Measurements from ENCODE around the gene ARHGDIG.

The ARHGDIG gene

DNA sequence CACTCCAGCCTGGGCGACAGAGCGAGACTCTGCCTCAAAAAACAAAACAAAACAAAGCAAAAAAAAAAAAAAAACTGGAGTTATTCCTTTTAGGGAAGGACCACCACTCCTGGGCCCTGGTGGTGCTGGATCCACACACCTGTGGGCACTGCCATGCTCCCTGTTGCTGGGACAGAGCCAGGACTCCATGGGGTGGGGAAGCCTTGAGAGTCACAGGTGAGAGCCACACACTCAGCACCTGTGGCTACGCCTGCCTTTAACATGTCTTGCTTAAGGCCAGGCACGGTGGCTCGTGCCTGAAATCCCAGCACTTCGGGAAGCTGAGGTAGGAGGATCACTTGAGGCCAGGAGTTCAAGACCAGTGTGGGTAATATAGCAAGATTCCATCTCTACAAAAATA is 20.8 kb downstream of the ARHGDIG start:
- DNase-seq (ENCODE audit: low read depth): no peak

GRCh38 chr16:301950-302349 is 21.6 kb downstream of the ARHGDIG start:
- no peak for DNase-seq (ENCODE audit: low read depth)

- no peak for DNase-seq (ENCODE audit: low read depth)
Observed at GRCh38 chr16:303760-304505, 23.5 kb downstream of the ARHGDIG start.

- no peak for DNase-seq (ENCODE audit: low read depth)
Observed at GRCh38 chr16:305916-306626, 25.7 kb downstream of the ARHGDIG start.

- no peak for DNase-seq (ENCODE audit: low read depth)
Observed at GRCh38 chr16:306911-307370, 26.6 kb downstream of the ARHGDIG start.

DNA sequence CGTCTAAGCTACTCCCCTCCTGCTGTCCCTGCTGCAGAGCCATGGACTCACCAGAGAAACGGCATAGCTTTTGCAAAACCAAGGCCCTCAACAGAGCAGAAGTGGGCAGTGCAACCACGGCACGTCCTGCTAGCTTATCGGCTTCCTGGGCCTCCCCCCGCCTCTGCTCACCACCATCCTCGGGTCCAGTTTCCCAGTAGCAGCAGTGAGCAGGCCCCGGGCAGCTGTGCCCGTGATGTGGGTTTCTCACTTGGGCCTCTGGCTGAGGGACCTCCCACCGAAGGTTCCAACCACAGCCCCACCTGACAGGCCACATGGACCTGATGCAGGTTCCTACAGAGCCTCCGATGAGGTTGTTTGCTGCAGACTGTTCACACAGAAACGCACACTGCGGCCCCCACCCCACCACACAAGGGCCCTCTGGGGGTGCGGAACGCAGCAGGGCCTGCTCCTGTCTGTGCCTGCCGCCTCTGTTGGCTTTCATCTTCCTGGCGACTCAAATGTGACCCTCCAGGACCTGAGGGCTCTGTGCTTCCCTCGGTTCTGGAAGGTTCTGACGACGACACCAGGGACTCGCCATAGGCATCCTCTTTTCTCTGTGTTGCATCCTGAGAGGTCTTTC is 27.4 kb downstream of the ARHGDIG start:
- DNase-seq (ENCODE audit: low read depth): no peak

GRCh38 chr16:309476-309875 is 29.1 kb downstream of the ARHGDIG start:
- no peak for DNase-seq (ENCODE audit: low read depth)

DNA sequence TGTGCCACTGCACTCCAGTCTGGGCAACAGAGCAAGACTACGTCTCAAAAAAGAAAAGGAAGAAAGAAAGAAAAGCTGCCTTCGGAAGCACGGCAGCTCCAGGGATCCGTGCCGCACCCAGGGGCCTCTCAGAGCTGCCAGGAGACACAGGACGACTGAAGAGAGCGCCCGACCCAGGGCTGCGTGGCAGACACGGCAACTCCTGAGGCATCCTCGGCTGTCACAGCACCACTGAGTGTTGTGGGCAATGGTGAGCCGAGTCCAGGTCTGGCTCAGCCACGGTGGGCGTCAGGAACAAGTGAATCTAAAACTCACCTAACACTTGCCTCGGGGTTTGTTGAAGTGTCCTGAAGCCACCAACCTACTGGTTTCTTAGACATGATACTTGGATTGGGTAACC is 31.3 kb downstream of the ARHGDIG start:
- DNase-seq (ENCODE audit: low read depth): no peak

- no peak for DNase-seq (ENCODE audit: low read depth)
Observed at GRCh38 chr16:314351-314750, 34.0 kb downstream of the ARHGDIG start.

DNA sequence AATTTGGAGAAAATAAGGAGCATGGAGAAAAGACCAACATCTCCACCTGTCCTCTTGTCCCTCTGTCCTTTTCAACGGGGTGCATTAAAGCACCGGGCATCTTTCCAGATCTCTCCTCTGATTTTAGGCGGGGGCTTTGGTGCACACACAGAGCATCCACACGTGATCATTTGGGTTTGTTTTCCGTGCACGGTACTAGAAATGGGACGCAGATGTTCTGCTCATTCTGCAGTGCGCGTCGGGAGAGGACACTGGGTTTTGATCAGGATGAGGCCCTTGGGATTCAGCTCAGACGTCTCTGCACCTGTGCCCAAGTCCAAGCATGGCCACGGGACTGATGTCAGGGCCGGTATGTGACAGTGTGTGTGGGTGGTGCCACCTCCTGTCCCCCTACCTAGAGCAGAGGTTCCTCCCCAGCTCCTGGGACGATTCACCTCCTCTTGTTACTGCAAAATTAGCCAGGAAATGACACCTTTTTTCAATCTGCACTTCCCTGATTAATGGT is 34.5 kb downstream of the ARHGDIG start:
- no peak for DNase-seq (ENCODE audit: low read depth)

DNA sequence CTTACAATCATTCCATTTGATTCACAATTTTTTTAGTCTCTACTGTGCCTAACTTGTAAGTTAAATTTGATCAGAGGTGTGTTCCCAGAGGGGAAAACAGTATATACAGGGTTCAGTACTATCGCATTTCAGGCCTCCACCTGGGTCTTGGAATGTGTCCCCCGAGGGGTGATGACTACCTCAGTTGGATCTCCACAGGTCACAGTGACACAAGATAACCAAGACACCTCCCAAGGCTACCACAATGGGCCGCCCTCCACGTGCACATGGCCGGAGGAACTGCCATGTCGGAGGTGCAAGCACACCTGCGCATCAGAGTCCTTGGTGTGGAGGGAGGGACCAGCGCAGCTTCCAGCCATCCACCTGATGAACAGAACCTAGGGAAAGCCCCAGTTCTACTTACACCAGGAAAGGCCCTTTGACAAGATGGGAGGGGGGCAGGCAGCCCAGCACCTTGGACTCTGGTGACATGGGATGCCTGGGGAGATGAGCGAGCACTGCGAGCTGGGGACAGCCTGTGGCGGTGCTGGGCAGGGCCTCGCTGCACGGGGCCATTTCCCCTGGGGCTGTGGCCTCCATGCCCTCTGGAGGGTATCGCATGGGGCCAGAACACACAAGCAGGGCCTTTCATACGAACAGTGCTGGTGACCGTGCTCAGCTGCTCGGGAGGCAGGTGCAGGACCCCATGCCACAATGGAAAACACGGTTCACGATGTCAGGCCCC is 36.5 kb downstream of the ARHGDIG start:
- DNase-seq (ENCODE audit: low read depth): no peak

DNA sequence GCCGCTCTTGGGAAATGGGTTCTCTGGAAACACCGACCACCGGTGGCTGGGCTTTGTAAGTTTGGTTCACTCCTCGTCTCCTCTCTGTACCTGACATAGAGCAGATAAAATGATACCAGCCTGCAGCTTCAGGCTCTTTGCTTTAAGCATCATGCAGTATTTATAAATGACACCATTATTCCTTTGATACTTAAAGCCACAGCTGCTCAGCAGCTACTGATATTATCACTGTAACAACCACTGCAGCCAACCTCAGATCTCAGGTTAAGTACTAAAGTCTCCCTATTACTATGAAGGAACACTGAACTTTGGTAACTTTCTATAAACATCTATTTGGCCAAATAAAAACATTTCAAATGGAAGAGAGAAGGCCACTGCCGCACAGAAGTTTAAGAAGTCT is 37.2 kb downstream of the ARHGDIG start:
- no peak for DNase-seq (ENCODE audit: low read depth)

- no peak for DNase-seq (ENCODE audit: low read depth)
Observed at GRCh38 chr16:318628-319027, 38.2 kb downstream of the ARHGDIG start.

DNA sequence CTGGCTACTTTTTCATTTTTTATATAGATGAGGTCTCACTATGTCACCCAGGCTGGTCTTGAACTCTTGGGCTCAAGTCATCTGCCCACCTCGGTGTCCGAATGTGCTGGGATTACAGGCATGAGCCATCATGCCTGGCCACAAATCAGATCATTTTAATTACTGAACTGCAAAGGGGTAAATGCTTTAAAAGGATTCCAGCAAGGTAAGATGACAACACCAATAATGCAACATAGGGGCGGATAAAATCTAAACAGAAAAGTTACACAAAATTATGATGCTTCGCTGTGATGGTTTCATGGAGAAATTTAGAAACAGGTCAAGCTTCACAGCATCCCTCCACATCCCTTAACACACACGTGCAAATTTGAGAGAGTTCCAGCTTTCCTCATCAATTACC is 39.8 kb downstream of the ARHGDIG start:
- DNase-seq (ENCODE audit: low read depth): no peak

GRCh38 chr16:321532-321931 is 41.1 kb downstream of the ARHGDIG start:
- DNase-seq (ENCODE audit: low read depth): no peak

DNA sequence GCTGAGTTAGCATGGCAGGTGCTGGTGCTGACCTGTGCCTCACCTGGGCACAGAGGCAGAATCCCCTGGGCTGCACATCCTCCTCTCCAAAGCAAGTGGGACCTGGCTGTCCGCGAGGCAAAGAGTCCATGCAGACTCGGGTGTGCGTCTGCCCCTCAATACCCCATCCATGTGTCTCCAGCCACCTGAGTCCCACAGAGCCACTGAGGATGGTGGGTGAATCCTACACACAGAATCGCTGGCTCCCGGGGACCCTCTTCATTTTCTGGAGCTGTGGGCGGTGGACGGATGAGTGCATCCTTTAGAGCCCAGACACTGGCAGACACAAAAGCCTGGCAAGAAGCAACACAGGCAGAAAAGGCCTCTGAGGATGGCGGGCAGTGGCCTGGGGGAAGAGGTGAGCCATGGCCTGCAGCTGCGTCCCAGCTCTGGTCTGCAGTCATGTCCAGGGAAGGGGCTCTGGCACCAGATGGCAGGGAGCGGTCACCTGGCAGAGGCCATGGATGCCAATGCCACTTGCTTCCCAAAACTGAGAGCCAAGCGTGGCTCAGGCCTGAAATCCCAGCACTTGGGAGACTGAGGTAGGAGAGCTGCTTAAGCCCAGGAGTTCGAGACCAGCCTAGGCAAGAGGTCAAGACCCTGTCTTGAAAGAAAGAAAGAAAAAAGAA is 42.2 kb downstream of the ARHGDIG start:
- DNase-seq (ENCODE audit: low read depth): no peak

DNA sequence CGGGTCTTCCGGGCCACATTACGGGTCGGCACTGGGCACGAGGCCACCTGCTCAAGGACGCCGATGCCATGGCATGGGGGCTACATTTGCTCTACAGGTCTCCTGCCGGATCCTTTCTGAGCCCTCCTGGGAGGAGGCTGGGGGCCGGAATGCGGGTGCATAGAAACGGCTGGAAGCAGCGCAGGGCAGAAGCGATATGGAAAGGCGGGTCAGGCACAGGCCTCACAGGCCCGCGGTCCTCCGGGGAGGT is 43.7 kb downstream of the ARHGDIG start:
- no peak for DNase-seq (ENCODE audit: low read depth)

DNA sequence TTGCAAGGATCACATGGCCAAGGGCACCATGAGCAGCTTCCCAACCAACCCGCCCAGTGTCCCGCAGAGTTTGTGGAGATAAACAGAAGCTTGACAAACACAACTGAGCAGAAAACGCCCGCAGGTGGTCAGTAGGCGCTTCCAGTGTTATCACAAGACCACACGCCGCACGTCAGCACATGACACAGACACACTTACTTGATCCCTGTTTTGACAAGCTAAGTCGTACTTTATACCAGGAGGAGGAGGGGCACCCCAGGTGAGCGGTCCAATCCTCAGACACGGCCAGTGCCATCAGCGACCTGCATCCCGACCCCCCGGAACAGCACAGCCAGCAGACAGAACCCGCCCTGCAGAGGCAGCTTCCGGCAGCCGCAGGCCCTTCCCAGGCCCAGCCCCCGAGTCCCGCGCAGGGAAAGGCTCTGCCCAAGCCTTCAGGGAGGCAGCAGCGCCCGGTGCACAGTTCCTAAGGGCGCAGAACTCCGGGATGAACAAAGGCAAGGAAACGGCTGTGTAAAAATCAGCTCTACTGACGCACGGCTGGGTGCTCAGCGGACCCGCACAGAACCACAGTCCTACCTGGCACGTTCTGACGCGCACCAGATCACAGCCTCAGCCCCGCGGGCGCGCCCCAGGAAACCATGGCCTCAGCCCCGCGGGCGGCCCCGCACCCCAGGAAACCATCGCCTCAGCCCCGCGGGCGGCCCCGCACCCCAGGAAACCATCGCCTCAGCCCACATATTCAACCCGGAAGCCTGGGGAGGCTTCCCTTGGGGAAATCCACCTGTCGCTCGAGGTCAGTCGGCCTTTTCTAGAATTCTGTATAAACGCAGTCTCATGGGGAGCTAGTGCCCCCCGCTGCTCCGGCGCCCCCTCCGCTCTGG is 44.3 kb downstream of the ARHGDIG start:
- peak; percentile 48 for DNase-seq (ENCODE audit: low read depth)

- no peak for DNase-seq (ENCODE audit: low read depth)
Observed at GRCh38 chr16:325375-326145, 45.2 kb downstream of the ARHGDIG start.

- no peak for DNase-seq (ENCODE audit: low read depth)
Observed at GRCh38 chr16:330741-331140, 50.4 kb downstream of the ARHGDIG start.
